ENCODE results near the gene EMX1.

The EMX1 gene

GRCh38 chr2:72894514-72894913 is 22.8 kb upstream of the EMX1 start:
- H3K4me3 ChIP-seq (replicated peaks; ENCODE audit: insufficient read depth, low read length): no peak overlapping the region
- TF ChIP-seq REST (IDR thresholded peaks at IDR 0.05; ENCODE audit: insufficient replicate concordance, low read depth) (no peak), SPI1 (IDR thresholded peaks at IDR 0.05; ENCODE audit: borderline replicate concordance, low read depth) (no peak), GABPA (IDR thresholded peaks at IDR 0.05; ENCODE audit: low read depth) (no peak), POLR2AphosphoS5 (IDR thresholded peaks at IDR 0.05; ENCODE audit: low read depth) (no peak)
- TF ChIP-seq, protein P1, sequence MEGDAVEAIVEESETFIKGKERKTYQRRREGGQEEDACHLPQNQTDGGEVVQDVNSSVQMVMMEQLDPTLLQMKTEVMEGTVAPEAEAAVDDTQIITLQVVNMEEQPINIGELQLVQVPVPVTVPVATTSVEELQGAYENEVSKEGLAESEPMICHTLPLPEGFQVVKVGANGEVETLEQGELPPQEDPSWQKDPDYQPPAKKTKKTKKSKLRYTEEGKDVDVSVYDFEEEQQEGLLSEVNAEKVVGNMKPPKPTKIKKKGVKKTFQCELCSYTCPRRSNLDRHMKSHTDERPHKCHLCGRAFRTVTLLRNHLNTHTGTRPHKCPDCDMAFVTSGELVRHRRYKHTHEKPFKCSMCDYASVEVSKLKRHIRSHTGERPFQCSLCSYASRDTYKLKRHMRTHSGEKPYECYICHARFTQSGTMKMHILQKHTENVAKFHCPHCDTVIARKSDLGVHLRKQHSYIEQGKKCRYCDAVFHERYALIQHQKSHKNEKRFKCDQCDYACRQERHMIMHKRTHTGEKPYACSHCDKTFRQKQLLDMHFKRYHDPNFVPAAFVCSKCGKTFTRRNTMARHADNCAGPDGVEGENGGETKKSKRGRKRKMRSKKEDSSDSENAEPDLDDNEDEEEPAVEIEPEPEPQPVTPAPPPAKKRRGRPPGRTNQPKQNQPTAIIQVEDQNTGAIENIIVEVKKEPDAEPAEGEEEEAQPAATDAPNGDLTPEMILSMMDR (IDR thresholded peaks at IDR 0.05; ENCODE audit: insufficient read depth, low read length): no peak
- peaks cover 13% of the 10 kb centered on the region for H3K27me3 ChIP-seq (ENCODE audit: insufficient read depth, poor library complexity, severe bottlenecking)
- no peak for DNase-seq (ENCODE audit: low read depth in 1 of 2, low spot score in 1 of 2)
- H3K27ac ChIP-seq (replicated peaks): no peak overlapping the region

- Histone ChIP-seq H3K27ac (replicated peaks) (no peak overlapping the region), H3K4me3 (replicated peaks; ENCODE audit: insufficient read depth, low read length) (no peak overlapping the region), H3K27me3 (ENCODE audit: insufficient read depth, poor library complexity, severe bottlenecking) (peaks cover 13% of the 10 kb centered on the region)
- TF ChIP-seq, protein P1 (IDR thresholded peaks at IDR 0.05; ENCODE audit: insufficient read depth, low read length): no peak
- no peak for TF ChIP-seq REST (IDR thresholded peaks at IDR 0.05; ENCODE audit: insufficient replicate concordance, low read depth)
- no peak for TF ChIP-seq SPI1 (IDR thresholded peaks at IDR 0.05; ENCODE audit: borderline replicate concordance, low read depth)
- TF ChIP-seq POLR2AphosphoS5 (IDR thresholded peaks at IDR 0.05; ENCODE audit: low read depth): no peak
- no peak for TF ChIP-seq GABPA (IDR thresholded peaks at IDR 0.05; ENCODE audit: low read depth)
- DNase-seq (ENCODE audit: low read depth in 1 of 2, low spot score in 1 of 2): no peak
These were observed 22.2 kb upstream of the EMX1 start for GRCh38 chr2:72895154-72895553.

GRCh38 chr2:72895759-72896281 is 21.5 kb upstream of the EMX1 start:
- peaks cover 13% of the 10 kb centered on the region for H3K27me3 ChIP-seq (ENCODE audit: insufficient read depth, poor library complexity, severe bottlenecking)
- H3K27ac ChIP-seq (replicated peaks): no peak overlapping the region
- TF ChIP-seq REST (IDR thresholded peaks at IDR 0.05; ENCODE audit: insufficient replicate concordance, low read depth): no peak
- TF ChIP-seq, protein P1 (IDR thresholded peaks at IDR 0.05; ENCODE audit: insufficient read depth, low read length): no peak
- no peak for TF ChIP-seq SPI1 (IDR thresholded peaks at IDR 0.05; ENCODE audit: borderline replicate concordance, low read depth)
- no peak for TF ChIP-seq GABPA (IDR thresholded peaks at IDR 0.05; ENCODE audit: low read depth)
- TF ChIP-seq POLR2AphosphoS5 (IDR thresholded peaks at IDR 0.05; ENCODE audit: low read depth): no peak
- H3K4me3 ChIP-seq (replicated peaks; ENCODE audit: insufficient read depth, low read length): no peak overlapping the region
- DNase-seq (ENCODE audit: low read depth in 1 of 2, low spot score in 1 of 2): no peak
